Kidney (tissue), 14 donors: ENCODE results near the gene ASTN2. TPM values are rescaled to one million over a fixed set of nuclear protein-coding genes. Genes with fewer than 3 reads are reported as not detected.
A peak's percentile ranks its signal among the peaks of the same experiment; 100 is the strongest.

Source experiments
- DNase-seq, 5 donors: peaks; one replicate each; pipeline ENCODE4 v3.0.0-alpha.2; 2013 to 2020
- FAIRE-seq: peaks from 2 replicates; lab custom pipeline; 2012; peaks lifted over from hg19 to GRCh38; lab: Jason Lieb, UNC
- H3K27ac ChIP-seq, 2 donors: one replicate each; pipeline ENCODE4 v1.7.0; 2013; ENCODE audit warnings: low read depth in 2 of 2, low read length in 2 of 2, inconsistent platforms in 1 of 2
- H3K27me3 ChIP-seq: one replicate; pipeline ENCODE4 v1.7.1; 2013; ENCODE audit warnings: low read length, inconsistent platforms; ENCODE audit not compliant: control insufficient read depth, insufficient read depth
- H3K36me3 ChIP-seq, 3 donors: one replicate each; pipeline versions ENCODE4 v1.7.0 to v1.7.1; 2013; ENCODE audit warnings: low read length in 3 of 3, control low read depth in 1 of 3, inconsistent platforms in 1 of 3; ENCODE audit not compliant: insufficient read depth in 3 of 3, control insufficient read depth in 2 of 3
- H3K4me1 ChIP-seq, 3 donors: one replicate each; pipeline versions ENCODE4 v1.7.0 to v1.7.1; 2013; ENCODE audit warnings: low read length in 3 of 3, inconsistent platforms in 1 of 3, low read depth in 1 of 3; ENCODE audit not compliant: control insufficient read depth in 2 of 3, insufficient read depth in 2 of 3
- H3K4me3 ChIP-seq, 3 donors: one replicate each; pipeline versions ENCODE4 v1.7.0 to v1.8.1; 2013; ENCODE audit warnings: low read length in 3 of 3, control low read depth in 1 of 3, inconsistent platforms in 1 of 3
- H3K9ac ChIP-seq, 3 donors: one replicate each; pipeline versions ENCODE4 v1.7.0 to v1.7.1; 2013; ENCODE audit warnings: low read length in 3 of 3, control low read depth in 1 of 3, inconsistent platforms in 1 of 3
- H3K9me3 ChIP-seq, 3 donors: one replicate each; pipeline versions ENCODE4 v1.7.0 to v1.7.1; 2013; ENCODE audit warnings: low read length in 3 of 3, control low read depth in 1 of 3, inconsistent platforms in 1 of 3; ENCODE audit not compliant: control insufficient read depth in 2 of 3, insufficient read depth in 1 of 3
- intact Hi-C: fragments of 100-400 bp; cut with DNase I; formaldehyde crosslinking; loops from one replicate; pipeline ENCODE4 v1.11.1; 2022
- polyA plus RNA-seq: library from polyadenylated mRNA; stranded (reverse); fragments of 350-450 nt; fragmentation: Illumina TruSeq; extraction: RNeasy Lipid Tissue Mini Kit (QIAGEN cat#74804); gene quantifications from one replicate; pipeline ENCODE4 v1.2.3, GENCODE V29; 2014; ENCODE audit warnings: low read depth, low replicate concordance; ENCODE audit not compliant: insufficient read depth
- total RNA-seq: library from RNA; stranded (reverse); fragmentation: NEBNext Ultra II Directional; extraction: Animal tissue kit (Norgen Biotek cat#: 25700); gene quantifications from one replicate; pipeline ENCODE4 v1.2.1, GENCODE V29; 2021
- TF ChIP-seq, protein P1 (sequence below): IDR thresholded peaks from 3 replicates; pipeline ENCODE4 v1.5.1; 2012; ENCODE audit warnings: mild to moderate bottlenecking, moderate library complexity, borderline replicate concordance; ENCODE audit not compliant: insufficient read depth; ENCODE audit errors: extremely low read depth
- donor health status: control.
- donor health status: control.
- donor health status: control.
- donor health status: control.
- donor health status: control.
- donor health status: DM: yes; HTN: yes; CAD: no.
- donor health status: Normal renal cell carcinoma (clear cell type).

Gene ASTN2
- total and polyA plus RNA-seq, 2 donors from 2014 or later = 7.6 to 11.5 TPM

DNA sequence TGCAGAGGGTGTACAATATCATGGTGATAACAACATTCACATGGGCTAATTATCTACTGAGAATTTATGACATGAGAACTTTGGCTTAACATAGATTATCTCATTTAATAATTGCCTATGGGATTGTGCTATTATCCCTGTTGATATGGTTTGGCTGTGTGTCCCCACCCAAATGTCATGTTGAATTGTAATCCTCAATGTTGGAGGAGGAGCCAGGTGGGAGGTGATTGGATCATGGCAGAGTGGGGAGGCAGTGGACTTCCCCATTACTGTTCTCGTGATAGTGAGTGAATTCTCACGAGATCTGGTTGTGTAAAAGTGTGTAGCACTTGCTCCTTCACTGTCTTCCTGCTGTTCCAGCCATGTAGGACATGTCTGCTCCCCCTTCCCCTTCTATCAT, 541.4 kb downstream of the ASTN2 start:
- H3K27me3 ChIP-seq = no peaks in the 10 kb centered on the region
- H3K9ac ChIP-seq = no peak overlapping the region
- H3K4me1 ChIP-seq = peaks cover 0 to 4% (median 1%) of the 10 kb centered on the region in 3 donors
- peaks cover 0 to 18% (median 1%) of the 10 kb centered on the region in 3 donors for H3K9me3 ChIP-seq
- FAIRE-seq (no peak), DNase-seq (no peak)
- intact Hi-C loops = no loop called here
- H3K36me3 ChIP-seq = no peaks in the 10 kb centered on the region
- no peak overlapping the region for H3K4me3 ChIP-seq
- TF ChIP-seq, protein P1, sequence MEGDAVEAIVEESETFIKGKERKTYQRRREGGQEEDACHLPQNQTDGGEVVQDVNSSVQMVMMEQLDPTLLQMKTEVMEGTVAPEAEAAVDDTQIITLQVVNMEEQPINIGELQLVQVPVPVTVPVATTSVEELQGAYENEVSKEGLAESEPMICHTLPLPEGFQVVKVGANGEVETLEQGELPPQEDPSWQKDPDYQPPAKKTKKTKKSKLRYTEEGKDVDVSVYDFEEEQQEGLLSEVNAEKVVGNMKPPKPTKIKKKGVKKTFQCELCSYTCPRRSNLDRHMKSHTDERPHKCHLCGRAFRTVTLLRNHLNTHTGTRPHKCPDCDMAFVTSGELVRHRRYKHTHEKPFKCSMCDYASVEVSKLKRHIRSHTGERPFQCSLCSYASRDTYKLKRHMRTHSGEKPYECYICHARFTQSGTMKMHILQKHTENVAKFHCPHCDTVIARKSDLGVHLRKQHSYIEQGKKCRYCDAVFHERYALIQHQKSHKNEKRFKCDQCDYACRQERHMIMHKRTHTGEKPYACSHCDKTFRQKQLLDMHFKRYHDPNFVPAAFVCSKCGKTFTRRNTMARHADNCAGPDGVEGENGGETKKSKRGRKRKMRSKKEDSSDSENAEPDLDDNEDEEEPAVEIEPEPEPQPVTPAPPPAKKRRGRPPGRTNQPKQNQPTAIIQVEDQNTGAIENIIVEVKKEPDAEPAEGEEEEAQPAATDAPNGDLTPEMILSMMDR = no peak
- H3K27ac ChIP-seq = no peak overlapping the region

DNA sequence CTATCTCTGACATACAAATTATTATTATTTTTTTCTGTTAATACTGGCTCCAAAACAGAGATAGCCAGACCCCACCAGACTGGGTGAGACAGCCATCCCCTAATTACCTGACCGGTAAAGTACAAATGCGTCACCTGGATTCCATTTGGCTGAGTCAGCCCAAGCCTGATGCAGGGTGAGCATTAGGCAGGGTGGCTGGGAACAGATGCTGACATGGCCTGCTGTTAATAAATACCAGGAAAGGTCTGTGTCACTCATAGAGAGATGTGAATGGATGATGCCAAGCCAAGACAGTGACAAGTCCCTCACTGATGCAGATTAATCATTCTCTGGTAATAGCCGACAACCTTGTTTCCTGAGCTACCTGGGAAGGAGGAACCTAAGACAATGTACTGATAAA, 544.3 kb downstream of the ASTN2 start:
- peak in 4 of 5 donors; percentile 10 to 83 (median 32) for DNase-seq
- intact Hi-C loops = no loop called here
- Histone ChIP-seq H3K36me3 (no peaks in the 10 kb centered on the region), H3K4me3 (no peak overlapping the region), H3K27me3 (no peaks in the 10 kb centered on the region), H3K4me1 (peaks cover 0 to 4% (median 4%) of the 10 kb centered on the region in 3 donors), H3K9me3 (no peaks in the 10 kb centered on the region), H3K27ac (peak overlapping the region in 1 of 2 donors; percentile 14), H3K9ac (no peak overlapping the region)
- no peak for FAIRE-seq
- TF ChIP-seq, protein P1 = no peak

DNA sequence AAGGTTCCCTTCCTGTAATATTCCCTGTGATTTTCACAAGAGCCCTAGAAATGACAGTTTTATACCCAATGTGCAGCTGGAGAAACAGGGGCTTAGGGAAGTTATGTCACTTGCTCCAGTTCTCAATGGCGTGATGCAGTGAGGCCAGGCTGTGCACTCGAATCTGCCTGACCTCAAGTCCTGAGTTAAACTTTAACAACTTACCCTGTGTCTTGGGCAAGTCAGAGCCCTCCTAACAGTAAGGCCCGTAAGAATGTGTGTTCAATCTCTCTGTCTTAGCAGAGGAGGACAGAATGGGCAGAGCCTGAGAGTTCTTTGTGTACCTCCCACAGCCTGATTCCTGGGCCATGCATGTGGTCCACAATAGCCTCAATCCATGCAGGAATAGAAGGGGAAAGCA, 546.7 kb downstream of the ASTN2 start:
- no peak overlapping the region for H3K27ac ChIP-seq
- intact Hi-C loops = loop anchor here (10.0 kb wide), 1 partner anchor 133 kb away; no protein-coding TSS in a partner anchor
- no peak for FAIRE-seq

More for the DNA sequence above, 546.7 kb downstream of the ASTN2 start:
- TF ChIP-seq, protein P1 = no peak
- Histone ChIP-seq H3K27me3 (no peaks in the 10 kb centered on the region), H3K36me3 (no peaks in the 10 kb centered on the region), H3K4me1 (peaks cover 0 to 4% (median 4%) of the 10 kb centered on the region in 3 donors), H3K4me3 (no peak overlapping the region), H3K9ac (no peak overlapping the region), H3K9me3 (no peaks in the 10 kb centered on the region)
- peak in 3 of 5 donors; percentile 15 to 39 (median 38) for DNase-seq
